ENCODE results near the gene MMS22L.
"Not testable (repeated sequence)": the region's sequence is repeated elsewhere in the genome, so short reads cannot be mapped to it uniquely, and the experiment has no call there.

The MMS22L gene

DNA sequence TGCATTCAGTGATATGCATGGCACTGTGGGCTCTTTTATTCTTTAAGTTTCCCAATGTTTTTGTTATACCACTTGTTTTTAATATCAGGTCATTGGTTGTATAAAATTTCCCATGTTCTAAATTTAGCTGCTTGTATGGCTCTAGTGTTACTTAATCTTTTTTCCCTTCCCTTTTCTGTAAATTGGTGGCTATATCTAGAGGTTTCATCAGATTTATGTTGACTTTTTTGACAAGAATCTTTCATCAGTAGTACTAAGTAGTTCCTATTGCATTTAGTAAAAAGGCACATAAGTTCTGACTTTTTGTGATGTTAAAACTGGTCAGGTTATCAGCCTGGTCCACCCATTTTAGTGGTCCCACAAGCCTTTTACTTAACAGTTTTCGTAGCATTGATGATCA lies 51.1 kb downstream of the MMS22L start:
- no peak for DNase-seq

DNA sequence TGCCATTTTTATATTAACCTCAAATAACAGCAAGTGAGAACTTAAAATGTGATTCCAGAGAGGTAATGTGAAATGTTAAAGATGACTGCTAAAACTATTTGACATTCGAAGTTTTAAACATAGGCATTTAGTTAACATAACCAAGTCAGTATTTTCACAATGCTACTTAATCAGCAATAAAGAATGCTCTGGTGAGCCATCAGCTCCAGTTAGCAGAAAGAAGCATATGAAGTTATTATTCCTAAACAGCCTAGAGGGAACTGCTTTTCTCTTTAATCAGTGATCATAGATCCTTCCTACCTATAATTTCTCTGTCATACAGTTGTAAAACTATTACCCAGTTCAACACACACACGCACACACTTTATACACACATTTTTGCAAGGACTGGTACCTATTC lies 60.1 kb downstream of the MMS22L start:
- DNase-seq, result no peak

DNA sequence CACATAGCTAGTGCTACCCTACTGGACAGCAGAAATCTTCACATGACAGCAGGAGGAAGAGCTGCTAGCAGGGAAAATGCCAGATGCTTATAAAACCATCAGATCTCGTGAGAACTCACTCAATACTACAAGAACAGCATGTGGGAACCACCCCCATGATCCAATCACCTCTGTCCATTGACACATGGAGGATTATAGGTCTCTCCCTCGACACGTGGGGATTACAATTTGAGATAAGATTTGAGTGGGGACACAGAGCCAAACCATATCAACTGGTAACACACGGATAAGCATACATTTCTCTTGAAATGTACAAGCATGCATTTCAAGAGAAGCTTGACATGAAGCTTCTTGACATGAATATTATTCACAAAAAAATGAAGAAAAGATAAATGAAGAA lies 64.1 kb downstream of the MMS22L start:
- DNase-seq, result no peak

DNA sequence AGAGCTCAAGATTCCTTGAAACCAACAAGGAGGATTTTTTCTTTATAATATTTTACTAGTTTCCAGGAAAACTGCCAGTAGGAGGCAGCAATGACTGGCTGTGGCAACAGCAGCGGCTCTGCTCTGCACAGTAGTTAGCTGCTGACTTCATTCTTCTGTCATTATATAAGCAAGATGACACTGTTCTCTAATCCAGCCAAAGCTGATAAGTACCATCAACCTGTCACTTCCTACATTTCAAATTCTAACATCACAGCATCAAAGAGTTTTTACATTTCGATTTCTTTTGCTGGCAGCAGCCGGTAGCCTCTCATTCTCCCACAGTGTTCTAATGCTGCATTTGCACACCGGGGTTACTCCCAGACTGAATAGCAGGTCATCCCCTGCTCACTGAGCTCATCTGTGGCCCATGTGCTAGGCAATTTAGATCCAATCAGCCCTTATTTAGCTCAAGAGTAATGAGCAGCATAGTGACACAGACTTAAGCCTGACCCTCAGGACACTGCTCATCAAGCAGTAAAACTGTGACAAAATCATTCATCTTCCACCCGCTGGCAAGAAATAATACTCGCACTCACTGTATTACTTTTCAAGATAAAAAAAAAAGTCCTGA lies 67.8 kb downstream of the MMS22L start:
- DNase-seq, result peak; percentile 5

DNA sequence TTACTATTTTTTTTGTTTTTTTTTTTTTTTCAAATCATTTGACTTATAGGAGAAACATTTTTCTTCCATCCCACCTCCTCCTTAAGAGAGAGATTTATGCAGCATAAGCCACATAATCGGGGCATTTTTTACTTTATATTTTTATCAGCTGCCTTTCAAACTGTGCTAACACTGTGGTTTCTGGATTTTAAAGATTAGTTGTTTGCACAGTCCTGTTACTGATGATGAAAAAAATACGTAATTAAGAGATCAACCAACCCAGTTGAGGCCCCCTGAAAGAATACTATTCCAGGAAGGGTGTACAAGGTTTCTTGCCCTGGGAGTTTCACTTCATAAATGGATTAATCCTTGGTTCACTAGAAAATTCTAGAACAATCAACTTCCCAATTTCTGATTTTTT lies 68.3 kb downstream of the MMS22L start:
- DNase-seq, result no peak

DNA sequence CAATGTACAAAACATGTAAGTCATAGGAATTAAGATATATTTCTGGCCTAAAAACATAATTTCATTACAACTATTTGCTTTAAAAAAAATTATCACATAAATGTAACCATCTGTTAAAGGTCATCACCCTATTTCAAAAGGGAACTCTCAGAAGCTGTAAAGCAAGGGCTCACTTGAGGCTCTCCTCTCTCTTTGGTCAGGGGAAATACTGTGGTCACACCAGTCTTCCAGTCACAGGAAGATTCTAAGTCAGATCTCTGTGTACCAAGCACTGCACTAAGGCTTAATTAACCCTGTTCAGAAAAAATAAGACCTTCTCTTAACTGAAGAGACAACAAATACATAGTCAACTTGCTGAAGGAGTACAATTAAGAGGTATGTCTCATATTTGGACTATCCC lies 75.6 kb downstream of the MMS22L start:
- DNase-seq, result no peak

DNA sequence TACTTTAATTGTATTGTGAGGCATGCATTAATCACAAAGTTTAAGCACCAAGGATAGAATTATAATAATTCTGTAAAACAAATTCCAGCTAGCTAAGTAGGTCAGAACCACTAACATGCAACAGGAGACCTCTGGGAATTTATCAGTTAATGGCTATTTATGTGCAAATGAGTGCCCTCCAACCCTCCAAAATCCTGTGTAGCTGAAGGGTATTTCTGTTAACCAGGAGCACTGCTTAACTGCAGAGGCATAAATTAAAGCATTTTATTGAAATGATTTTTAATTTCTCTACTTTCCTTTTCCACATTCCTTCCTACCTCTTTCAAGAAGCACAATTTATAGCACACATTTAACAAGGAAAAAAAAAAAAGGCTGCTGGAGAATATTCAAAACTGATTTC lies 77.0 kb downstream of the MMS22L start:
- no peak for DNase-seq

DNA sequence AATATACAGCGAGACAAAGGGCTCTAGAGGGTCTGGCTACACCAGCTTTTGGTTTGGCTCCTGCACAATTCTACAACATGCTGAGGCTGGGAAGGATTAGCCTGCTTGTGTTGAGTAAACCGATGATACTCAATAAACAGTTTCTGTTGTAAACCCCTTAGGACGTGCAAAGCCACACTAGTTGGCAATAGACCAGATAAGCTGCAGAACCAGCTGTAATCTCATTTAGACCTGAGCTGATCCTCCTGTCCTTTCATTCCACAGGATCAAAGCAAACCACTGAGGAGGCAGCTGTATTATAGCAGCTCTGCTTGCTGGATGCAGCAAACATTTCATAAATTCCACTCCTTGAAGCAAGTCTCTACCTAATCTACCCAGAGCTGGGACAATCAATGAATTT lies 79.7 kb downstream of the MMS22L start:
- no peak for DNase-seq

DNA sequence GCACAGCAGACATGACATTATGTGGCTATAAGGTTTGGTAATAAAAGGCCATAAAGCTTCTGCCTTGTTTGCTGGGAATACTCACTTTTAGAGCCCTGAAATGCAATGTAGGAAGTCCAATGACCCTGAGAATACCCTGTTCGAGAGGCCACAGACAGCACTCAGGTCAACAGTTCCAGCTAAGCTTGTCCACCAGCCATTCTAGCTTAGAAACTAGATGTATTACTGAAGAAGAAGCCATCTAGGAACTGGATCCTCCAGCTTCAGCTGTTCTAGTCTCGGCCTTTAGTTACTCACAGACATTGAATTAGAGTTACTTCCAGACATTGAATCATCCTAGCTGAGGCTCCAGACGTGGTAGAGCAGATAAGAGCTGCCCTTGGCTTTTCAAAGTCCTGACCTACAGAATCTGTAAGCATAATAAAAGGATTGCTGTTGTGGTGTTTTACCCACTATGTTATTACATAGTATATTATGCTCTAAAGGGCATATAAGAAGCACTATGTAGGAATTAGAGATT lies 84.9 kb downstream of the MMS22L start:
- no peak for DNase-seq

DNA sequence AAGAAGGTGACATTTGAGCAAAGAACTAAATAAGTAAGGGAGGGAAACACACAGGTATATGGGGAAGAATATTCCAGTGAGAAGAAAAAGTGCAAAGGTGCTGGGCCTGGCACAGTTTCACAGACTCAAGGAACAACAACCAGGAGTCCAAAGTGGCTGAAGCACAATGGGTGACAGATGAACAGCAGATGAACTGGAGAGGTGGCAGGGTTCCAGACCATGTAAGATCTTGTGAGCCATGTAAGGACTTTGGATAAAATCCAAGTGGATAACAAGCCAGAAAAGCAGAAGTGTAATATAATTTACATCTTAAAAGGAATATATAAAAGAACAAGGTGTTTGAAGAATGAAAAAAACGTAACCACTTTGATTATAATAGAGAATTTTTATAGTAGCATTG lies 87.9 kb downstream of the MMS22L start:
- DNase-seq, result no peak

DNA sequence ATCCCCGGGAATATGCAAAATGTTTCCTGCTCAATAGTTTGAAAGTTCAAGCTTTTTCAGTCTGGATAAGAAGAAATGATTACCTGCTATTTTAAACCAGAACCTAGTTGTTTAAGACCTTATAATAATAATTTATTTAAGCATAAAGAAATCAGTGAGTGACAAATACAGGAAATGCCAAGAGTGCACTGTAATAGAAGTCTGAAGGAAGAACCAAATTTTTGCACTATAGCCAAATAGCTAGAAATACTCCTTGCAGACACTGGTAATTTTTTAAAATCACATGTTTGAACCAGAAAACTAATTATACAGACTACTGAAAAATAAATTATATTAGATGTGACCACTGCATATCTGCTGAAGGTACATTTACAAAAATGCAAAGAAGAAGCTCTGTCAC lies 93.2 kb downstream of the MMS22L start:
- DNase-seq, result no peak

DNA sequence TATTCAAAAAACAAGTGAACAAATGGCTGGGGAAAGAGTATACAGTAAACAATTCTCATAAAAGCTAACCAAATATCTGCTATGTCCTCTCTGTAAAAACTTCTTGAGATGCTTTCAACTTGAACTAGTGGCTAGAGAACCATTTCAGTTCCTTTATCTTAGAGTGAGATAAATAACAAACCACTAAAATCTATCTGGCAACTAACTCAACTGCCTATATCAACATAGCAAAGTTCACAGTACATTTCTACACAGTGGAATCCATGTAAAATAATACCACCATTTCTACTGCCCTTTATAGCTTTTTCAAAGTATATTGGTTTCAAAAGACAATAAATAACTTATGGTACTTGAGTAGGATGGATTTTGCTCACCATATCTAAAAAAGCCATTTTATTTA lies 95.1 kb downstream of the MMS22L start:
- no peak for DNase-seq

DNA sequence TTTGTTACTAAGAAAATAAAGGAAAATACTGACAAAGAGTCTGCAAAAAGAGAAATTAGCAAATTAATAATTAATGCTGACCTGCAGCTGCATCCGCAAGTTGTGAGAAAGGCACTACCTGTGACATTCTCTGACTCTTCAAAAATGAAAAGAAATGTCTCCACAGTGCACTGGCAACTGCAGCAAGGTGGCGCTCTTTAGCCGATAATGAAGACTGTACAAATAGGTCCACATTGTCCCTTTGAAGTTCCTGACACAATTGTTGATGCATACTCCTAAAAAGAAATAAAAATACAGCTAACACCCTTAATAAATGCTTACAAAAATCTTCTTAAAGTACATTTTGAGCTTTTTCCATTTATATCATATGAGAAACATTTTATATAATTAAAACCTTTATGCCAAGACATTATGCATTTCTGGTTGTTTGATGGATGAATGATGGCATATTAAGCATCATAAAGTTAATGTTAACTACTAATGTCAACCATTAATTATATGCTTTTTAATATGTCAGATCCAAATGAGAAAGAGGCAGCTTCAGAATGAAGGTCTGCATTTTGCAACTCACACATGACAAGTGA lies 96.5 kb downstream of the MMS22L start:
- DNase-seq, result peak; percentile 75

DNA sequence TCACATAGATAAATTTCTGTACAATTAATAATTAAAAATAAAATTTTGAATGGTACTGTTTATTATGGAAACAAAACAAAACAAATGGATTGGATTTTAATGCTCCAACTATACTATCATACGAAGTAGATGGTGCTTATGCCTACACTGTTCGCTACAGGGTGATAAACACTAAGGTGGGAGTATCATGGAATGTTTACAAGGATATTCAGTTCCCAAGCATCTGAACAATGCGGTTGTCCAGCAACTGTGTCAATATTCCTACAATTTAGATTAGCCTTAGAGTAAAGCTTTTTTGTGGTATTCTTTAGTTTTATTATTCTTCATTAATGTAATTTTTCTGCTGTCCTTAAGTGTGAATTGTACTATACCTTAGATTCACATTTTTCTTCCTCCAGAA lies 105.1 kb downstream of the MMS22L start:
- DNase-seq, result no peak

DNA sequence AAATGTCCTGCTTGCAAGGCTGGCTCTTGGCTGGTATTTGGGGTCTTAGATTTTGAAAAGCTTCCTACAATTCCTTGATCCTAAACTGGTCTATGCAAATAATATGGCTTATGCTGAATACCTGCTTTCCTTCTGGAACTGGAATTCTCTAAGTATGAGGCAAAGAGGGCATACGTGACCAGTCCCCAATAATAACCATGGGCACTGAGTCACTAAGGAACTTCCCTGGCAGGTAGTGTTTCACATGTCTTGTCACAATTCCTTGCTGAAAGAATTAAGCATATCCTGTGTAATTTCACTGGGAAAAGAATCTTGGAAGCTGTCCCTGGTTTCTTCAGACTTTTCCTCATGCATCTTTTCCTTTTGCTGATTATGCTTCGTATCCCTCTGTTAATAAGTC lies 106.5 kb downstream of the MMS22L start:
- no peak for DNase-seq

DNA sequence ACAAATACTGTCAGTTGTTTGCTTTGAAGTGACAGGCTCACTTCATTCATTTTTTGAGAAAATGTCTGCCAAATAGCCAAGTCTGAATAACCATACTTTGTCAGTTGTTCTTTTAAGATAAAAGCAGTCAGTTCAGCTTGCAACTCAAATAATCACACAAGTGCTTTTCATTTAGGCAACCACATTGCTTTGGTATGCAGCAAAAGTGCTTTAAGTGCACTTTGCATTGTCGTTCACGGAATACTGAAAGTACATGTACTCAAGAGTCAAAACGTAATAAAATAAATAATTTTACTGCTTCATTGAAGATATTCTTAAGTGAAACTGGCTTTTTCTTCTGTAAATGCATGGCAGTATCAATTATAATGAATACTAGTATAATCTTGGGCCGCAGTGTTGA lies 107.2 kb downstream of the MMS22L start:
- no peak for DNase-seq

DNA sequence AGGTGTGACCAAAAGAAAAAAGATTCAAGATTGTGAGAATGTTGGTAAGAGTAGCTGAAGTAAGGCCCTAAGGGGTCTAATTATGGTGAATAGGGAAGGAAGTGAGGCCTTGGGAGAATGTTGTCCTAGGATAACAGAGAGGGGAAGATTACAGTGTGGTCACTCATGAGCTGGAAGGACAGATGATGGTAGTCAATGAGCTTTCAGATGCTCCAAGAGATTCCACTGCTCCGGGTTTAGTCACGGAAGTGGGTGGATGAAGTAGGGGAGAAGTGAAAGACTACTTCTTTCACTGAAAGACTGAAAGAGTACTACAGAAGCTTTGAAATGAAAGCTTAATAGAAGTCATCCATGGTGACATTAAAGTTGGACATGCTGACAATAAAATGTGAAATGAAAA lies 108.5 kb downstream of the MMS22L start:
- no peak for DNase-seq

DNA sequence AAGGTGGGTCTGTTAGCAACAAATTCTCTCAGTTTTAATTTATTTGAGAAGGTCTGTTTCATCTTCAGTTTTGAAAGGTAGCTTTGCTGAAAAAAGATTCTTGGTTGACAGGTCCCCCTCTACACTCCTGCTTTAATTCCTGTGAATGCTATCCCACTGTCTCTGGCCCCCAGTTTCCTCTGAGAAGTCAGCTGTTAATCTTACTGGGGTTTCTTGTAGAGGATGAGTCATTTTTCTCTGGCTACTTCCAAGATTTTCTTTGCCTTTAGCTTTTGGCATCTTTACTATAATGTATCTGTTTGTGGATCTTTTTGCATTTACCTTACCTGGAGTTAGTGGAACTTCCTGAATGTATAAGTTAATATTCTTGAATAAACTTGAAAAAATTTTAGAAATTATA lies 122.7 kb downstream of the MMS22L start:
- DNase-seq, result no peak

DNA sequence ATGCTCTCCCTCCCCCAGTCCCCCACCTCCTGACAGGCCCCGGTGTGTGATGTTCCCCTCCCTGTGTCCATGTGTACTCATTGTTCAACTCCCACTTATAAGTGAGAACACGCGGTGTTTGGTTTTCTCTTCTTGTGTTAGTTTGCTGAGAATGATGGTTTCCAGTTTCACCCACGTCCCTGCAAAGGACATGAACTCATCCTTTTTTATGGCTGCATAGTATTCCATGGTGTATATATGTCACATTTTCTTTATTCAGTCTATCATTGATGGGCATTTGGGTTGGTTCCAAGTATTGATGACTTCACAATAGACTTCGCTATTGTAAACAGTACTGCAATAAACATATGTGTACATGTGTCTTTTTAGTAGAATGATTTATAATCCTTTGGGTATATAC lies 127.6 kb downstream of the MMS22L start:
- DNase-seq, result not testable (repeated sequence)

DNA sequence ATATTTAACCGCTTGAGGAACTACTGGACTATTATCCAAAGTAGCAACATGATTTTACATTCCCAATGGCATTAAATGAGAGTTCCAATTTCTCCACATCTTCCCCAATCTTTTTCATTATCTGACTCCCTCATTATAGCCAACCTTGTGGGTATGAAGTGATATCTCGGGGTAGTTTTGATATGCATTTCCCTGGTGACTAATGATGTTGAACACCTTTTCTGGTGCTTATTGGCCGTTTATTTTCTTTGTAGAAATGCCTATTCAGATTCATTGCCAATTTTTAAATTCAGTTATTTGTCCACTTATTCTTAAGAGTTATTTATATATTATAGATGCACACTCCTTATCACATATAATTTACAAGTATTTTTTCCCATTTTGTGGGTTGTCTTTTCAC lies 129.0 kb downstream of the MMS22L start:
- no peak for DNase-seq

DNA sequence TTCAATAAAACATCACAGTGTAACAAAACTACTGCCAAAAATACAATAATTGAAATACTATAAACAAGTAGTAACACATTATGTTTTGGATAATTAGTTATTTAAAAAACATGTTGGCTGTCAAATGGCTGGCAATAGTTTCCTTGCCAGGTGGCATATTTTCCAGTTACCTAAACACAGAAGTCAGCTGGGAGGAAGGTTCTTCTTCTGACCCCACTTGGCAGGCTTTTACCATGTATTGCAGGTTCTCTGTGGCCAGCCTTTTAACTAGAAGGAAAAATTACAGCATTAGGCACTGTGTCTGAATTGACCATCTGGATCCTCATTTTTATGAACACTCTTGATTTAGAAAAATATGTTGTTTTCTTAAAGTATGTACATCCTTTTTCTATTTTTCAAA lies 131.4 kb downstream of the MMS22L start:
- no peak for DNase-seq

DNA sequence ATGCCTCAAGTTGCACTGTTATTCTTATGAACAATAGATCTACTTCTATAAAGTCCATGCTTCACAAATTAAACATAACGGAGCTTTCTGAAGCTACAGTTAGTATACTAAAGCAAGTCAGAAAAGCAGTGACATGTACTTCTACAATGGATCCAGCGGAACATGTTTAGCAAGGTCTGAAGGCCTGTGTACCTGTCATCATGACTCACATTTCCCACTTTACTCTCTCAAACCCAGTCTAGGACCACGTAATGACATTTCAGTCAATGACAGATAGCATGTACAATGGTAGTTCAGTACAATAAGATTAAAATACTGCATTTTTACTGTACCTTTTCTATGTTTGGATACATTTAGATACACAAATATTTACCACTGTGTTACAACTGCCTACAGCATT lies 132.1 kb downstream of the MMS22L start:
- no peak for DNase-seq

DNA sequence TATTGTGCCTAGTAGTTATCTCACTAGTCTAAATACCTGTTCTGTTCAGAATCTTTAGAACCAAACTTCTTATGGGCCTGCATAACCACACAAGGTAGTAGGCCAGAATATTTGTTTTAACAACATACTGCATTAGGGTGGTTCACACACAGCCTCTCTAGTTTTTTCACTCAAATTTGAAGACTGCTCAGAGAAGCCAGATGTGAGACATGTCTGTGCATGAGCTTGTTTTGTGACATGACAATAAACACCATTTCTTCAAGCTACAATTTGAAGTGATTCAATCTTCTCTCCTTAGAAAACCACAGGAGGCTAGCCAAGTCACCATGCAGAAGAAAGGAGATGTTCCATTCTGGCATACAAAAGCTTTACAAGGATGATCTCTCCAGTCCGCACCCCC lies 135.6 kb downstream of the MMS22L start:
- no peak for DNase-seq

DNA sequence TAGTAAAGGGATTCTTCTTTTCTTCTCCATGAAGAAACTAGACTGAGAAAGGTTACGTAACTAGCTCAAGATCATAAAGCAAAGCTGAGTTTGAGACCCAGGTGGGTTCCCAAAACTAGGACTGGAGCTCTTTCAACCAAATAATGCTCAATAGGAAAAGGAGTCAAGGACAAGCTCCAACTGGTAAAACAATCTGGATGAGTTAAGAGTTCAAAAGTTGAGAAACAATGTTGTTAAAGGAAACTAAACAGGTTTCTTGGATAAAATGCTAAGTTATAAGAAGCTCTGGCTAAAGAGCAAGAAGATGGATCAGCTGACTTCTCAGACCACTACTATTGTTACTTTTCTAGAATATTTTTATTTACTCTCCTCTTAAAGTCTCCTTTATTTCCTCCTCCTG lies 137.3 kb downstream of the MMS22L start:
- no peak for DNase-seq

DNA sequence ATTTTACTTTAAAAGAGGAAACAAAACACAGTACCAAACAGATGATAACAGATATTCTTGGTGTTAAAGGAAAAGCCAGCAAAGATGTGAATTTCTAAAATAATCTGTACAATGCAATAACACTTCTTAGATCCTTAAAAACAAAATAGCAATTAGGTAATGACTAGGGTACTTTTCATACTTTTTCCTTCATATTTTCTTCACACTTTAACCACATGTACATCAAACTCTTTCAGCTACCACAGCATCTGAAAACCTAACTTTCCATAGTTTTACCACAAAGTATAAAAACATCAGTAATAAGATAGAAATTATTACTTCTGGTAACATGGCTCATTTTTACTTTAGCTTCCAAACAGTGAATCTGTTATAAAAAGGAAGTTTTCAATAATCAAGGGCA lies 141.3 kb downstream of the MMS22L start:
- DNase-seq, result no peak
